ENCODE results near the gene MT3. TPM values are rescaled to one million over a fixed set of nuclear protein-coding genes. Genes with fewer than 3 reads are reported as not detected.

Gene MT3
- total RNA-seq, 1 experiment from 2014 or later: 0.77 TPM

GRCh38 chr16:56601325-56601724 is 12.0 kb downstream of the MT3 start:
- TF ChIP-seq ZNF121 (CRISPR knock-in tag; IDR thresholded peaks at IDR 0.05): no peak
- no peak for TF ChIP-seq MLX (CRISPR knock-in tag; IDR thresholded peaks at IDR 0.05)
- no peak for TF ChIP-seq ZNF671 (CRISPR knock-in tag; IDR thresholded peaks at IDR 0.05)
- no peak for TF ChIP-seq ZBTB21 (CRISPR knock-in tag; IDR thresholded peaks at IDR 0.05; ENCODE audit: borderline replicate concordance)
- no peak for TF ChIP-seq ZNF532 (CRISPR knock-in tag; IDR thresholded peaks at IDR 0.05; ENCODE audit: borderline replicate concordance)
- TF ChIP-seq FOXP4 (CRISPR knock-in tag; IDR thresholded peaks at IDR 0.05): no peak
- TF ChIP-seq ESRRA (CRISPR knock-in tag; IDR thresholded peaks at IDR 0.05; ENCODE audit: borderline replicate concordance): no peak
- TF ChIP-seq SOX15 (CRISPR knock-in tag; IDR thresholded peaks at IDR 0.05): no peak
- no peak for TF ChIP-seq NR3C1 (CRISPR knock-in tag; conservative IDR thresholded peaks at IDR 0.05; ENCODE audit: low read depth)
- TF ChIP-seq GTF2I (CRISPR knock-in tag; conservative IDR thresholded peaks at IDR 0.05): no peak
- no peak for TF ChIP-seq RORB (CRISPR knock-in tag; IDR thresholded peaks at IDR 0.05)
- H3K4me3 Mint-ChIP-seq: no peak overlapping the region
- no peaks in the 10 kb centered on the region for H3K36me3 Mint-ChIP-seq
- no peaks in the 10 kb centered on the region; the same call in 1 of the 2 replicates for H3K4me1 Mint-ChIP-seq
- ChIA-PET CTCF (interaction anchor here (0.9 to 2.3 kb wide), 16 partner anchors 10 to 114 kb away, joined by 3 to 34 read pairs (median 8); partner anchors contain the start of genes MT1F and MT4), POLR2A (interaction anchor here (1.0 to 1.7 kb wide), 2 partner anchors 24 to 60 kb away, joined by 3 to 6 read pairs; partner anchors contain the start of gene MT1E)
- peaks cover 24% of the 10 kb centered on the region for H3K27me3 Mint-ChIP-seq (ENCODE audit: low read depth)
- DNase-seq (ENCODE audit: low spot score) (no peak), ATAC-seq (no peak)
- H3K27ac Mint-ChIP-seq: no peak overlapping the region
- H3K9me3 Mint-ChIP-seq: 0 out of 2 replicates have a peak, but pooled peaks cover 3% of the 10 kb centered on the region

- Mint-ChIP-seq H3K27ac (no peak overlapping the region), H3K4me3 (no peak overlapping the region), H3K4me1 (peaks cover 17% of the 10 kb centered on the region), H3K9me3 (no peaks in the 10 kb centered on the region), H3K27me3 (ENCODE audit: low read depth) (peaks cover 36% of the 10 kb centered on the region), H3K36me3 (no peaks in the 10 kb centered on the region)
- ChIA-PET POLR2A (interaction anchor here (0.5 kb wide), 2 partner anchors 50 to 54 kb away, joined by 3 read pairs; no protein-coding TSS in a partner anchor), CTCF (interaction anchor here (0.6 to 2.0 kb wide), 21 partner anchors 9 to 105 kb away, joined by 3 to 39 read pairs (median 5); partner anchors contain the start of genes MT1A, MT1E and MT1X)
- DNase-seq (ENCODE audit: low spot score): peak; percentile 56
- peak; percentile 61 for ATAC-seq
- peak; percentile 51; the same call in 1 of the 2 replicates for TF ChIP-seq GABPB1 (CRISPR knock-in tag; IDR thresholded peaks at IDR 0.05)
- TF ChIP-seq AFF4 (CRISPR knock-in tag; IDR thresholded peaks at IDR 0.05; ENCODE audit: borderline replicate concordance): no peak
- no peak for TF ChIP-seq GTF2I (CRISPR knock-in tag; conservative IDR thresholded peaks at IDR 0.05)
- TF ChIP-seq PRDM15 (CRISPR knock-in tag; IDR thresholded peaks at IDR 0.05): no peak
- TF ChIP-seq CDX4 (CRISPR knock-in tag; IDR thresholded peaks at IDR 0.05; ENCODE audit: borderline replicate concordance): no peak
- no peak for TF ChIP-seq ZBTB43 (CRISPR knock-in tag; IDR thresholded peaks at IDR 0.05)
- TF ChIP-seq FOXJ3 (CRISPR knock-in tag; IDR thresholded peaks at IDR 0.05; ENCODE audit: borderline replicate concordance): no peak
Measured at GRCh38 chr16:56603589-56603988, 14.3 kb downstream of the MT3 start.
